ENCODE results near the gene RASSF3. TPM values are rescaled to one million over a fixed set of nuclear protein-coding genes. Genes with fewer than 3 reads are reported as not detected.

Gene RASSF3
- total and polyA plus RNA-seq, 2 donors: 9.4 to 22.8 TPM

DNA sequence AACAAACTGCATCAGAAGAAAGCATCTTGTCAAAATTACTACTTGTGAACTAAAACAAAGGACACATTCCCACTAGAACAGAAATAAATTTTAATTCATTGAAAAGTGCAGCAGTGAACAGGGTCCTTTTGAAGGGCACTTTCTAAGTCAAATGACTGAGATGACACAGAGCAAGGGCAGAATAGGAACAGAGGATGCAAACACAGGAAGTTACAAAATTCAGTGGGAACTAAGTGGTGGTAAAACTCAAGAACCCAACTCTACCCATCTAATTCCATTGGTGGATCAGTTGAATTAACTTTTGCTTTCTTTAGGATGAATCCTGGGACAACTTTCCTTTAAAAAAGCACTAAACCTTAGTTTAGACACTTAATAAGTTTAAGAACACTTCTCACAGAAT, 103.1 kb downstream of the RASSF3 start:
- H3K4me1 ChIP-seq (ENCODE audit: control insufficient read depth in 2 of 2, insufficient read depth in 2 of 2, low read length in 2 of 2): no peaks in the 10 kb centered on the region
- H3K27me3 ChIP-seq (ENCODE audit: control insufficient read depth in 2 of 2, insufficient read depth in 1 of 2, low read length in 1 of 2): no peaks in the 10 kb centered on the region
- H3K27ac ChIP-seq (ENCODE audit: low read depth in 1 of 2, low read length in 1 of 2): no peak overlapping the region
- H3K9me3 ChIP-seq (ENCODE audit: control insufficient read depth in 2 of 2, insufficient read depth in 1 of 2, low read length in 1 of 2): no peaks in the 10 kb centered on the region
- no peak for DNase-seq (ENCODE audit: low read depth in 6 of 9, low spot score in 9 of 9)
- peaks cover 10 to 20% of the 10 kb centered on the region in 2 donors for H3K36me3 ChIP-seq (ENCODE audit: control insufficient read depth in 2 of 2, insufficient read depth in 2 of 2, low read length in 1 of 2)
- H3K4me3 ChIP-seq (ENCODE audit: low read length in 2 of 2): no peak overlapping the region

DNA sequence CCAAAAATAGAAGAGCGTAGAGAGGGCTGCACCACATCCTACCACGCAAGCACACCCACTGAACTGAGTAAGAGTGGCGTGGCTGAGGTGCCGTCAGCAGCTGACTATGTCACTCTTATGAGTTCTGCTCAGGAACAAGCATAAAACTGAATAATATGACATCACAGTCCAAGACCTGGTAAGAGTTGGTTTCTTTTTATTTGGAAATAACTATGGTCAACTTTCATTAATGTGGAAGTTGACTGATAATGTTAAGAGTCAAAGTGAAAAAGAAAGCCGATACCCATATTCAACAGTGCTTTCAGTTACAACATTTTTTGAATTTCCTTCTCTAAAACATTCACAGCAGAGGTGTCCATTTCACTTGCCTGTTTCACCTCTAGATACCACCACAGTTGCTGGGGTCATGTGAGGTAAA, 104.3 kb downstream of the RASSF3 start:
- Histone ChIP-seq H3K36me3 (ENCODE audit: control insufficient read depth in 2 of 2, insufficient read depth in 2 of 2, low read length in 1 of 2) (peaks cover 10 to 25% of the 10 kb centered on the region in 2 donors), H3K27ac (ENCODE audit: low read depth in 1 of 2, low read length in 1 of 2) (no peak overlapping the region), H3K27me3 (ENCODE audit: control insufficient read depth in 2 of 2, insufficient read depth in 1 of 2, low read length in 1 of 2) (no peaks in the 10 kb centered on the region), H3K4me1 (ENCODE audit: control insufficient read depth in 2 of 2, insufficient read depth in 2 of 2, low read length in 2 of 2) (no peaks in the 10 kb centered on the region), H3K4me3 (ENCODE audit: low read length in 2 of 2) (no peak overlapping the region), H3K9me3 (ENCODE audit: control insufficient read depth in 2 of 2, insufficient read depth in 1 of 2, low read length in 1 of 2) (no peaks in the 10 kb centered on the region)
- DNase-seq (ENCODE audit: low read depth in 6 of 9, low spot score in 9 of 9): no peak
- 96% methylated on average over 5 of the region's 5 CpGs for WGBS

- H3K27ac ChIP-seq (ENCODE audit: low read depth in 1 of 2, low read length in 1 of 2): no peak overlapping the region
- WGBS: 94% methylated on average over 4 of the region's 4 CpGs
- no peaks in the 10 kb centered on the region for H3K27me3 ChIP-seq (ENCODE audit: control insufficient read depth in 2 of 2, insufficient read depth in 1 of 2, low read length in 1 of 2)
- peaks cover 12 to 33% of the 10 kb centered on the region in 2 donors for H3K36me3 ChIP-seq (ENCODE audit: control insufficient read depth in 2 of 2, insufficient read depth in 2 of 2, low read length in 1 of 2)
- no peaks in the 10 kb centered on the region for H3K4me1 ChIP-seq (ENCODE audit: control insufficient read depth in 2 of 2, insufficient read depth in 2 of 2, low read length in 2 of 2)
- H3K4me3 ChIP-seq (ENCODE audit: low read length in 2 of 2): no peak overlapping the region
- H3K9me3 ChIP-seq (ENCODE audit: control insufficient read depth in 2 of 2, insufficient read depth in 1 of 2, low read length in 1 of 2): no peaks in the 10 kb centered on the region
- peak in 1 of 9 donors; percentile 17 for DNase-seq (ENCODE audit: low read depth in 6 of 9, low spot score in 9 of 9)
These were observed 106.1 kb downstream of the RASSF3 start for GRCh38 chr12:64716371-64716770.

GRCh38 chr12:64716839-64717455, 106.7 kb downstream of the RASSF3 start:
- H3K27ac ChIP-seq (ENCODE audit: low read depth in 1 of 2, low read length in 1 of 2): no peak overlapping the region
- H3K36me3 ChIP-seq (ENCODE audit: control insufficient read depth in 2 of 2, insufficient read depth in 2 of 2, low read length in 1 of 2): peaks cover 15 to 35% of the 10 kb centered on the region in 2 donors
- H3K9me3 ChIP-seq (ENCODE audit: control insufficient read depth in 2 of 2, insufficient read depth in 1 of 2, low read length in 1 of 2): no peaks in the 10 kb centered on the region
- no peaks in the 10 kb centered on the region for H3K27me3 ChIP-seq (ENCODE audit: control insufficient read depth in 2 of 2, insufficient read depth in 1 of 2, low read length in 1 of 2)
- H3K4me3 ChIP-seq (ENCODE audit: low read length in 2 of 2): no peak overlapping the region
- no peaks in the 10 kb centered on the region for H3K4me1 ChIP-seq (ENCODE audit: control insufficient read depth in 2 of 2, insufficient read depth in 2 of 2, low read length in 2 of 2)
- 98% methylated on average over 6 of the region's 6 CpGs for WGBS
- DNase-seq (ENCODE audit: low read depth in 6 of 9, low spot score in 9 of 9): no peak

DNA sequence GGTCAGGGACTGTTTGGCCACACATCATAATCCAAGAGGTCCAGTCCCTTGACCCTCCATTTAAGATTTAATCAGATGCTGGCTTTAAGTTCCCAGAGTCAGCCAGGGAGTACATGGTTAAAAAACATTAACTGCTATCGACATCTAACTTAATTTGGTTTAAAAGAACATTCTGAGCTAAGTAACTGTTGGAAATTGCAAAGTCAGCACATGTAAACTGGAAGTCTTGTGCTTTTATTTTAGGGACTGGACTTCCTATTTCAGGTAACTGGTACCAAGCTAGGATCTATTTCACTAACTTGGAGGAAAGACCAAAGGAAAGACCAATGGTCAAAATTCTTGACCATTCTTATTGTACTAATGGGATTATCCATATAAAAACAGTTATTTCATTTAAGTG, 108.4 kb downstream of the RASSF3 start:
- Histone ChIP-seq H3K4me1 (ENCODE audit: control insufficient read depth in 2 of 2, insufficient read depth in 2 of 2, low read length in 2 of 2) (no peaks in the 10 kb centered on the region), H3K27me3 (ENCODE audit: control insufficient read depth in 2 of 2, insufficient read depth in 1 of 2, low read length in 1 of 2) (no peaks in the 10 kb centered on the region), H3K9me3 (ENCODE audit: control insufficient read depth in 2 of 2, insufficient read depth in 1 of 2, low read length in 1 of 2) (no peaks in the 10 kb centered on the region), H3K4me3 (ENCODE audit: low read length in 2 of 2) (no peak overlapping the region), H3K36me3 (ENCODE audit: control insufficient read depth in 2 of 2, insufficient read depth in 2 of 2, low read length in 1 of 2) (peaks cover 19 to 43% of the 10 kb centered on the region in 2 donors), H3K27ac (ENCODE audit: low read depth in 1 of 2, low read length in 1 of 2) (no peak overlapping the region)
- WGBS: 94% methylated on average over 1 of the region's 1 CpG
- no peak for DNase-seq (ENCODE audit: low read depth in 6 of 9, low spot score in 9 of 9)

- no peak for DNase-seq (ENCODE audit: low read depth in 6 of 9, low spot score in 9 of 9)
- no peaks in the 10 kb centered on the region for H3K4me1 ChIP-seq (ENCODE audit: control insufficient read depth in 2 of 2, insufficient read depth in 2 of 2, low read length in 2 of 2)
- H3K27ac ChIP-seq (ENCODE audit: low read depth in 1 of 2, low read length in 1 of 2): no peak overlapping the region
- H3K27me3 ChIP-seq (ENCODE audit: control insufficient read depth in 2 of 2, insufficient read depth in 1 of 2, low read length in 1 of 2): no peaks in the 10 kb centered on the region
- no peak overlapping the region for H3K4me3 ChIP-seq (ENCODE audit: low read length in 2 of 2)
- H3K36me3 ChIP-seq (ENCODE audit: control insufficient read depth in 2 of 2, insufficient read depth in 2 of 2, low read length in 1 of 2): peaks cover 16 to 35% of the 10 kb centered on the region in 2 donors
- WGBS: 97% methylated on average over 1 of the region's 1 CpG
- H3K9me3 ChIP-seq (ENCODE audit: control insufficient read depth in 2 of 2, insufficient read depth in 1 of 2, low read length in 1 of 2): no peaks in the 10 kb centered on the region
These were observed 110.6 kb downstream of the RASSF3 start for GRCh38 chr12:64720884-64721283.

DNA sequence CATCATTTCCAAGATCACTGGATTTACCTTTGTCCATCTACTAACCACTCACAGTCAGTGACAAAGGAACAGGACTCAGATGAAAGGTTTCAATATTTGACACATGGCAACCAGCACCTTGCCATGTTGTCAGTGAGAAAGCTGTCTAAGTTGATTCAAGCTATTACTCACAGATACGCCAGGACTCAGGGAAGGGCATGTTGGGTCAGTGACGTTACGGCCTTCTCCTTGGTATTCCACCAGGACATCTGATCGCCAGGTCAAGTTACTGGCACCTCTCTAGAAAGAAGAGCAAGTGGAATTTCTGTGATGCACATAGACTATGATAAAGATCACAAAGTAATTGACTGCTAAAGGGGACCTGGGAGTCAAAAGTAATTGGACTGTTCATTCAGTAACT, 112.5 kb downstream of the RASSF3 start:
- Histone ChIP-seq H3K4me3 (ENCODE audit: low read length in 2 of 2) (no peak overlapping the region), H3K4me1 (ENCODE audit: control insufficient read depth in 2 of 2, insufficient read depth in 2 of 2, low read length in 2 of 2) (no peaks in the 10 kb centered on the region), H3K36me3 (ENCODE audit: control insufficient read depth in 2 of 2, insufficient read depth in 2 of 2, low read length in 1 of 2) (peaks cover 12 to 24% of the 10 kb centered on the region in 2 donors), H3K27ac (ENCODE audit: low read depth in 1 of 2, low read length in 1 of 2) (no peak overlapping the region), H3K27me3 (ENCODE audit: control insufficient read depth in 2 of 2, insufficient read depth in 1 of 2, low read length in 1 of 2) (no peaks in the 10 kb centered on the region), H3K9me3 (ENCODE audit: control insufficient read depth in 2 of 2, insufficient read depth in 1 of 2, low read length in 1 of 2) (no peaks in the 10 kb centered on the region)
- 97% methylated on average over 4 of the region's 4 CpGs for WGBS
- DNase-seq (ENCODE audit: low read depth in 6 of 9, low spot score in 9 of 9): no peak

DNA sequence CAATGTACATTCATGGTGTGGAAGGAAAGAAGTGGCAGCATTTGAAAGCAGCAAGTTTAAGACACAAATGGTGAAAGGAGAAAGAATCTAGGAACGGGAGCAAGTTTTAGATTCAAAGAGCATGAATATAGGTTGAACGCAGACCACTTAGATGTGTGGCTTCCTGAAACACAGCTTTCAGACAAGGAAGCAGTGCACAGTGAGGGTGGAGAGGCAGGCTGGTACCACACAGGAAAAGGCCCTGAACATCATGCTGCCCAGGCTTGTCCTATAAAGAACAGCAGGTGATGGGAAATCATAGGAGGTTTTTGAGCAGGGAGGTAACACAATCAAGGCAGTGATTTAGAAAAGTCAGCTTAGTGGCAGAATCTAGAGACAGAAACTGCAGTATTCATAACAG, 113.3 kb downstream of the RASSF3 start:
- no peak for DNase-seq (ENCODE audit: low read depth in 6 of 9, low spot score in 9 of 9)
- peaks cover 12 to 21% of the 10 kb centered on the region in 2 donors for H3K36me3 ChIP-seq (ENCODE audit: control insufficient read depth in 2 of 2, insufficient read depth in 2 of 2, low read length in 1 of 2)
- no peaks in the 10 kb centered on the region for H3K9me3 ChIP-seq (ENCODE audit: control insufficient read depth in 2 of 2, insufficient read depth in 1 of 2, low read length in 1 of 2)
- 86% methylated on average over 2 of the region's 2 CpGs for WGBS
- no peaks in the 10 kb centered on the region for H3K4me1 ChIP-seq (ENCODE audit: control insufficient read depth in 2 of 2, insufficient read depth in 2 of 2, low read length in 2 of 2)
- no peak overlapping the region for H3K4me3 ChIP-seq (ENCODE audit: low read length in 2 of 2)
- H3K27ac ChIP-seq (ENCODE audit: low read depth in 1 of 2, low read length in 1 of 2): no peak overlapping the region
- H3K27me3 ChIP-seq (ENCODE audit: control insufficient read depth in 2 of 2, insufficient read depth in 1 of 2, low read length in 1 of 2): no peaks in the 10 kb centered on the region

- no peak overlapping the region for H3K27ac ChIP-seq (ENCODE audit: low read depth in 1 of 2, low read length in 1 of 2)
- no peaks in the 10 kb centered on the region for H3K27me3 ChIP-seq (ENCODE audit: control insufficient read depth in 2 of 2, insufficient read depth in 1 of 2, low read length in 1 of 2)
- no peak for DNase-seq (ENCODE audit: low read depth in 6 of 9, low spot score in 9 of 9)
- WGBS: 98% methylated on average over 11 of the region's 11 CpGs
- H3K9me3 ChIP-seq (ENCODE audit: control insufficient read depth in 2 of 2, insufficient read depth in 1 of 2, low read length in 1 of 2): no peaks in the 10 kb centered on the region
- peaks cover 12 to 19% of the 10 kb centered on the region in 2 donors for H3K36me3 ChIP-seq (ENCODE audit: control insufficient read depth in 2 of 2, insufficient read depth in 2 of 2, low read length in 1 of 2)
- no peaks in the 10 kb centered on the region for H3K4me1 ChIP-seq (ENCODE audit: control insufficient read depth in 2 of 2, insufficient read depth in 2 of 2, low read length in 2 of 2)
- no peak overlapping the region for H3K4me3 ChIP-seq (ENCODE audit: low read length in 2 of 2)
These were observed 114.0 kb downstream of the RASSF3 start for GRCh38 chr12:64724201-64724745.

Measured in thymus (tissue), 11 donors.